HG03175 (cell line): Measurements from ENCODE around the gene ADAMTS8.

ENCODE experiments used
- ATAC-seq: cut with Tn5 transposase; IDR thresholded peaks from one replicate; pipeline ENCODE4 v1.9.1; 2021; ENCODE audit warnings: mild to moderate bottlenecking, moderate library complexity; ENCODE audit not compliant: unreplicated experiment

Gene ADAMTS8

DNA sequence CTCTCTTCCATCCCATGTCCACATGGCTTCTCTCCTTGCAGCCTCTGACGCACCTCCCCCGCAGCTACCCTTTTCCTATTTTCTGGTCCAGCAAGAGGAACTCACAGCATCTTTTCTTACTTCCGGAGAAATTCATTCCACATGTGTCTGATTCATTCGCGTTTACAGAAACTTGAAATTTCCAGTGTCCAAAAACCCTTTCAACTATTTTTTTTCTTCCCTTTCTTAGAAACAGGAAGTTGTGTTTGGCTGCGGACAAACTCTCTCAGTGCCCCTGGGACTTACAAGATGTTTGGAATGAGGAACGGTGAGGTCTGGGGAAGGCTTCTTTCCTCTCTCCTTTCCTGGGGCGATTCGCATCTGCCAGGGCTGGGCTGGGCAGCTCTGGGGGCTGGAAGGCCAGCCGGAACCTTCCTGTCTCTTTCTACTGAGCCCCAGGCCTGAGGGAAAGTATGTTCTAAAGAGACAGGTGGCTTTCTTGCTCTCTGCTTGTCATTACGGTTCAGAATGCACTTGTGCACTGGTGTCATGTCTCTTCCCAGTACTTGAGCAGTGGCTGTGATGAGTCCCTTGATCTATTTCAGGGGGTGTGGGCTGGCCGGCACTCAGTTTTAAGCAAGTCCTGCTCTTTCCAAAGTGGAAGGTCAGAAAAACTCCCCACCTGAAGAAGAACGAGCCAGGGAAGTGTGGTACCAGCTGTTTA, 27.5 kb downstream of the ADAMTS8 start:
- ATAC-seq: no peak

DNA sequence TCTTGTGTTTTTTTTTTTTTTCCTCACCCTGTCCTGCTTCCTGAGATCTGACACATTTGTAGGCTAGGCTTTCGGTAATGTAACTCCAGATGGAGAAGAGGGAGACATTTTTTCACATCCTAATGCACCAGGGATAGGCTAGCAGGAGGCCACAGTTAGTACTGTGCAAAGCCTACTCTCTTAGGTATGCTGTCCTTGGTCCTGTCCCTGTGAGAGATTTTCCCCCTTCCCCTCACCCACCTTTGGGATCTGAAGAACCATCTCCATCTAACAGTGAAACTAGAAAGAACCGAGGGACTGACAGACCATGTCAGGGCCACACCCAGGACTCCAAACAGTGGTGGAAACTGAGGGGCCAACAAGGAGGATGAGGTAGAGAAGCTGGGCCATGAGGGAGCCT, 29.2 kb downstream of the ADAMTS8 start:
- no peak for ATAC-seq

DNA sequence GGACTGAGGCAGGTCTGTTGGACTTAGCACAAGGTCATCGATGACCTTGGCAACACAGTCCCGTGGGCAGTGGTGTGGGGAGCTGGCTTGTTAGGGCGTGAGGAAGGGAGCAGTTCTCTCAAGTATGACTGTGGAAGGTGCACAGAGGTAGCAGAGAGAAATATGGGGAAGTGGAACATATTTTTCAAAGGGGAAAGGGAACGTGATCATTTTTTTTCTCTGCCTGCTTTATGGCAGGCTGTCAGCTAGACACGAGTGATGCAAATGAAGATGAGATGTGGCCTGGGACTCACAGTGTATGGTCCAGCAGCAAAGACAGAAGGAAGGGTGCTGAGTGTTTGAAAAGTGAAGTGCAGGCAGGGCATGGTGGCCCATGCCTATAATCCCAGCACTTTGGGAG, 30.6 kb downstream of the ADAMTS8 start:
- no peak for ATAC-seq

DNA sequence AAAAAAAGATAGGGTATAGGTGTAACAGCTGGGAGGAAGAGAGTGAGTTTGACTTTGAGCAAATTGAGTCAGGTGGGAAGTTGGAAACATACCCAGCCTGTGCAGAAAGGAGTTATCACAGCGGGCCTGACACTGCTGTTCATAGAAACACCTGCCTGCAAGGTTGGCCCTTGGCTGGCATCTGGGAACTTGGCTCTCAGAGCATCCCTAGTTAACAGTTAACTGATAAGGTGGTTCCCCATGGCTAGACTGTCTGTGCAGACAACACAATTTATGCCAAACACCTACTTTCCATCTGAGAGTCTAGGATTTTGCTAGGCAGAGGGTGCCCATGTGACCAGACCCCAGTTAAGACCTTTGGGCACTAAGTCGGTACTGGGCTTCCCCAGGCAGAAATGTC, 31.4 kb downstream of the ADAMTS8 start:
- no peak for ATAC-seq

DNA sequence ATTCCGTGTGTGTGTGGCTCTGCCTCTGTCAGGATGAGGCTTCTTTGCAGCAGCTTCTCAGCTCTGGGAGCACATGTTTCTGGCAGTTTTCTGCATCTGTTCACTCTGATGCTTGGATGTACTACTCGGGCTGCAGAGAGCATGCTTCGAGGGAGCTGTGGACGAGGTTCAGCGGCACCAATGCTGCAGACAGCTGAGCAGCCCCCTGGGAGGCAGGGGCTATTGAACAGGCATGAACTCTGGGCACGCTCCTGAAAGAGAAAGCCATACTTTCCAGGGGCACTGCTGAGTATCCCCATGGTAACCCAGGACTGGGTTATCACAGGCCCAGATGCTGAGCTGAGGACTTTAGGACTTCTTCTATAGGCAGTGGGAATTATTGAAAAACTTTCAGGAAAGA, 33.8 kb downstream of the ADAMTS8 start:
- no peak for ATAC-seq

DNA sequence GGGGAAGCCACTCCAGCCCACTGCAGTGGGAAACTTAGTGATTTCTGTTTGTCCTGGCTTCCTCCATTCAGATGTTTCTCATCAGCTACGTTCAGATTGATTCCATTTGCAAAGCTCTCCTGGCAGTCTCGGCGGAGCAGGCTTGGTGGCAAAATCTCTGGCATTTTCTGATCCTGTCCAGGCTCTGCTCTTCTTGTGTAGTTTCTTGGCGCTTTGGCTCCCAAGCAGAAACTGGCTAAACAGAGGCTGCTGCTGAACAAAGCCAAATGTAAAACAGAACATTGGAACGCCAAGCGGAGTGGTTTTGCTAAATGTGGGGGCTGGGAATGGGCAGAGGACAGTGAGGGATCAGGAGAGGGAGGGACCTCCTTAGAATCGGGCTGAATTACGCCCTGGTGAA, 36.7 kb downstream of the ADAMTS8 start:
- ATAC-seq: no peak

DNA sequence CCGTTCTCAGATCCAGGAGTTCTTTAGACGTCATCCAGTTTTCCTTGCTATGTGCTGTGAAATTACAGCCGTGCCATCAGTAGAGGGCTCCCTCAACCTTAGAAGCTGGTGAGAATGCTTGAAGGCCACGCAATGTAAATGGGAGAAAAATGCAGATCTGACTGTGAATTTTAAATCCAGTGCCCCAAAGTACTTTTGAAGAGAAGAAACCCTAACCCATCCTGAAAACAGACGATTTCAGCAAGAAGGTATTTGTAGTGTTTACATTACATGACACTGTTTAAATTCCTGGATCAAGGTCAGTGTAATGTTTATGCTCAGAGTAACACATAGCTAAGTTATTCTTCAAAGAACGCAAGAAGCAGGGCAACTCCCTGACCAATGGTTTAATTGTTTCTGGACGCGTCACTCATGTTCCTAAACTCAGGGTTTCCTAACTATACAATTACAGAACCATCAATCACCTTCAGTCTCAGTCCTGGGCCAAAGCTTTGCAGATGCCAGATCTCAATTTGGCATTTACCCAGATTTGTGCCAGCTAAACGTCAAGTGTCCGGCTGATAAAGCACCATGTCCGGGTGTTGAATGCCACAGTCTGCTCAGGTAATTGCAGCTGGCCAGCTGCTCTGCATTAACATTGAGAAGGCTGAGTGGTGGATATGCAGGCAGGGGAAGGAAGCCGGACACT, 38.2 kb downstream of the ADAMTS8 start:
- no peak for ATAC-seq

DNA sequence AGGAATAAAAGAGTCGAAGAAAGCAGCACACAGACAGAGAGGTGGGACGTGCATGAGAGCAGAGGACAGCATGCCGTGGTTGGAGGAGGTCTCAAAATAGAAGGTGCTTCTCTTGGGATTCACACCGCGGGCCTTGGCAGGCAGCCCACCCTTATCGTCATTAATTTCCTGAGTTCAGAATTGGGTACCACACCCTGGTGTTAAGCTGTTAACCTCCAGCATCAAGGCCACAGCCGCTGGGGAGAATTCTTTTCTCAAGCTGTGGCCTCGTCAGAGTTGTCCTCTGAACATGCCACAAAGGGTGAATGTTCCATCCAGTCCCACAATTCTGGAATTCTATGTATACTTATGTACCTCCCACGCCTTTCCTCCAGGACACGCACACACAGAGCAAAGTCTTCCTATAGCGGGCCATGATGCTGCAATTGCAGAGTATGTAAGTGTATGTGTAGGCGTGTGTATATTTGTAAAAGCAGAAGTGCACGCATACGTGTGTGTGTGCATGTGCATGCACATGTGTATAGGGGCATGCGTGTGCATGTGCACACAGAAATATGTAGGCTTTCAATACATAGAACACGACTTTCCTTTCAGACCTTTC, 39.0 kb downstream of the ADAMTS8 start:
- no peak for ATAC-seq

DNA sequence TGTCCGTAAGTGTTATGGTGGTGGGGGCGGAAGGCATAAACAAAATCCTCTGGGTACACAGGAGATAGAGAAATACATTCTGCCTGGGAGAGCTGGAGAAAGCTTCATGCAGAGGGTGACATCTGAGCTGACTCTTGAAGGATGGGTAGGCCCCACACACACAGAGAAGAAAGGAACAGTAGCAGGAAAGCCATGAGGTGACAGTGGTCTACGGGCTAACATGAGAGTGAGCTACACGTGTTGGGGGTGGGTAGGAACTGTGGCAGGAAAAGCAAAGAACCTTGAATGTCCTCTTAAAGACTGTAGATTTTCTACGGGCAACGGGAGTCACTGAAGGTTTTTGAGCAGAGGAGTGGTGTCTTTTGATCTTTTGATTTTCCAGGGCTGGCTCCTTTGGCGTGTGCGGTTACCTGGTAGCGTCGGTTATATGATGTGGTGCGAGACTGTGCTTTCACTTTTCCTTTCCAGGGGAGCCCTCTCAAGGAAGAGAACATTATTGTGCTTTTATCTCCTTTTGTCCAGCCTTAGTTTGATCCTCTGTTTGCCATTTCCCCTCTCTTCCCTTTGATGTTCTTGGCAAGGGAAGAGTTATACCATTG, 39.7 kb downstream of the ADAMTS8 start:
- ATAC-seq: no peak

DNA sequence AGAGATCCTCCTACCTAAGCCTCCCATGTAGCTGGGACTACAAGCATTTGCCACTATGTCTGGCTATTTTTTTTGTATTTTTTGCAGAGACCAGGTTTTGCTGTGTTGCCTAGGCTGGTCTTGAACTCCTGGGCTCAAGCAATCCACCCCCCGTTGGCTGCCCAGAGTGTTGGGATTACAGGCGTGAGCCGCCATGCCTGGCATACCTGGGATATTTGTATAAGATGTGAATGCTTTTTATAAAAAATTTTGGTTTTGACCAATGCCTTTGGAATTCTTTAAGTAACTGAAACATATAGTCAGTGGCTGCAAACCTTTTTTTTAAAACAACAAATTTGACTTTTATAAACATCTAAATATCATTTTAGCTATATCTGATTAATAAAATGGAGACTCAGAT, 42.4 kb downstream of the ADAMTS8 start:
- no peak for ATAC-seq

DNA sequence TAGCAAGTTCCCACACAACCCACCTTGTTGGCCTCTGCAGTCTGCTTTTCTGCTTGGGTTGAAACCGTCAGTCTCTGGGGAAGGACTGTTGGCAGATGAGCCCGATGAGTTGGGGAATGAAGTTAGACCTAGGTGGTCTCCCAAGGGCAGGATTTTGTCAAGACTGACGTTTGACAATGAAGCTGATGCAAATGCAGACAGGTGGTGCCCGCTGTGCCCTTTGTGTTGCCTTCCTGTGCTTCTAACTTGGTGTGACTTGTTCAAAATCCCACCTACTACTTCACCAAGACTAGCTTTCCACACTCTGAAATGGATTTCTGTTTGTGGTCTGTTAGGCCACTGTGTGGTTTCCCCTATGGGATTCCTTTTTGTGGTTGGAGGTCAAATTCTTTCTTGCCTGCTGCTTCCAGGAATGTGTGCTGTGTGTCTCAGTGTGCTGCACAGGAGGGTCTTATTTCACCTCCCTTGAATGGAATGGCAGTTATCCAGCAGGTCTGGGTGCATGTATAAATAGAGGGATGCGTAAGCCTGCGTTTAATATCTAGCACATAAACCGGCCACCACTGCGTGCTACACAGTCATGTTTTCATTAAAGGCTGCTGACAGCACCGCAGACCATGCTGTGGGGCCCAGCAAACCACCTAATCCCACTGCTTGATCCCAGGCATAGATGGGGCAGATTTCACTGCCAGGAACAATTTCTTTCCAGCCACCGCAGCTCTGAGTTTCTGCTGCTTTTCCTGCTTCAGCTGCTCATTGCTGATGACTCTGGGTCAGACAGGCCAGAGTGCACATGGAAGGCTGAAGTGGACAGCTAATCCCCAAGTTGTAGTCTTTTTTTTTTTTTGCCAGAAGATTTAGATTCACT, 44.8 kb downstream of the ADAMTS8 start:
- ATAC-seq: no peak

DNA sequence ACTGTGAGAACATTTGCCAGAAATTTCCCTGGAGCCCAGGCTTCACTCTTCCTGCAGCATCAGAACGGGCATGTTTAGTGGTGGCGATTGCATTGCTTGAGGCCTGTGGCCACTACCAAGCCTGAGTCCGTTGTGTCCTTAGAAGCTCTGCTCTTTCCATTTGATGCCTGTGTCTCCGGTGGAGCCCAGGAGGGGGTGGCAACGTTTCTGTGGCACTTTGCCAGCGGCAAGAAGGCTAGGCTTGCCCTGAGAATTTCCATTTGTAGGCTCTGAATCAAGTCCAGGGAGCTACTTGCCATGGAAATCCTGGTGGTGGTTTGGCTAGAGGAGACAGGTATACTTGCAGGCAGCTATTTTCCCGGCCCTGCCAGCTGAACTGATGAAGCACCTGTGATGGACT, 47.1 kb downstream of the ADAMTS8 start:
- no peak for ATAC-seq

DNA sequence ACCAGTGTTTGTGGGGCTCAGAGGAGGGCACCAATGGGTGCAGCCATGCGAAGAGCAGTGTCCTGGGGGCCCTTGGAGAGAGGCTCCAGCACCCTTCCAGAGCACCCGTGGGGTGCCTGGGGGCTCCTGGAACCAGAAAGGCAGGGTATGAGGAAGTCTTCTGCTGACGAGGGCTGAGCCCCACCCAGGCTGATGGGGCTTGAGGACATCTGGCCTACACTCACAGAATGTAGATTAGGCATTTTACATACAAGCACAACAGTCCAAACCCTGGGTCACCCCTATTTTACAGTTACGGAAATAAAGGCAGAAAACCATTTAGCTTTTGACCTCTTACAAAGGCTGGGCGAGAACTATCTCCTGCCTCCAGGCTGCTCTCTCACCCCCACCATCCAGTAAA, 47.6 kb downstream of the ADAMTS8 start:
- no peak for ATAC-seq

DNA sequence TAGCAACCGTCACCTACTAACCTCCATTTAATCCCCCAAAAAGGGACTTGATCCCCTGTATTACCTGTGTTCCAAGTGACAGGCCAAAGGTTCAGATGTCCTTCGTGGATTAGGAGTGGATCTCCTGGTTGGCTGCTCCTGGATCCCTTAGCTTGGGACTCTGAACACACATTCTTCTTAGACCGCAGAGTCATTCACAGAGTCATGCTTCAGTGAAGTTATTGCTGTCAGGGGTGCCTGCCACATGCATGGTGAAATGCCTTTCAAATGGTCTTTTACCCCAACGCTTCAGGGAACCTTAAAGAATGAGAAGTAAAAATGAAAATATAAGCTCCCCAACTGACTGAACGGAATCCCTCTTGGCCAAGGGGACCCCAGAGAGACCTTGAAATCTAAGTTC, 49.1 kb downstream of the ADAMTS8 start:
- no peak for ATAC-seq

DNA sequence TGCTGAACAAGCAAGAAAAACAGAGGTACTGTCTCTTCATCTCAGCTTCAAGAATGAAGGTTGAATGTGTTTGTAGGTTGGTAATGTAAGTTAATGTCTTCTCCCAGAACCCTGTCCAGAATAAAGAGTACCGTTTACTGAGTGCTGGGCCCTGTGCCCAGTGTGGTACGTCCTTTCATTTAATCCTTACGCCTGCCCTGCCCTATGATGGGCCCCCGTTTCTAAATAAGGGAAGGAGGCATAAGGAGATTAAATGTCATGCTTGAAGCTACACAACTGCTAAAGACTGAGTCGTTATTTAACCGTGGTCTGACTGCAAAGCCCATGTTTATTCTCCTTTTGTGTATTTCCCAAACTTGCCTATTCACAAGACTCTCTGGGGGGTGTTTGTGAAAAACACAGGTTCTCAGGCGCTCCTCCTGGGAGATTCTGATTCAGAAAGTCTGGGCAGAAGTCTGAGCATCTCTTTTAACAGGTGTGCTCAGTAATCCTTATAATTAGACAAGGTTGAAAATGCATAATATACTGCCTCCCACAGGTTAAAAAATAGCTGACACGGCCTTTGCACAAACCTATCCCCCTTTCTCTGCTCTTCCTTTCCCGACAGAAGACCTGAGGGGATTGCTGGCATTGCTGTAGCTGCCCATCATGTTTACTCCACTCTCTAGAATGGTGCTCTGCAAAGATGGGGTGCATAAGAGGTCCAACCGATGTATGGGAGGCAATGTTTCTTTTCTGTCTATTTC, 57.4 kb downstream of the ADAMTS8 start:
- no peak for ATAC-seq

DNA sequence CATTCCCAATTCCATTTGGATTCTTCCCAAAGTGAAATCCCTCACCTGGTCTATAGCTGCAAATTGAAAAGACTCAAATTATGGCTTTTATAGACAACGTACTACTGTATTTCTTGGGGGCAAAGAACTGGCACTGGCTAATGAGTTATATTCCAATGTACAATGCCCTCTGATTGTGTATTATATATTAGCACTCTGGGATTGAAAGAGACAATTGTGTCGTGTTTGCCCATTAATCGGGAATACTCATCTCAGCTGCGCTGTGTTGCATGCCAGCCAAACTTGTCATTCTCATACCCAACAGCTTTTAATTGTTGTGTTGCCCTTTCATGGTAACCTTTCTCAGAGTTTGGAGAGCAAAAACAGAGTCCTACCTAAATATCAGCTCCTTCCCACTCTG, 58.7 kb downstream of the ADAMTS8 start:
- no peak for ATAC-seq

DNA sequence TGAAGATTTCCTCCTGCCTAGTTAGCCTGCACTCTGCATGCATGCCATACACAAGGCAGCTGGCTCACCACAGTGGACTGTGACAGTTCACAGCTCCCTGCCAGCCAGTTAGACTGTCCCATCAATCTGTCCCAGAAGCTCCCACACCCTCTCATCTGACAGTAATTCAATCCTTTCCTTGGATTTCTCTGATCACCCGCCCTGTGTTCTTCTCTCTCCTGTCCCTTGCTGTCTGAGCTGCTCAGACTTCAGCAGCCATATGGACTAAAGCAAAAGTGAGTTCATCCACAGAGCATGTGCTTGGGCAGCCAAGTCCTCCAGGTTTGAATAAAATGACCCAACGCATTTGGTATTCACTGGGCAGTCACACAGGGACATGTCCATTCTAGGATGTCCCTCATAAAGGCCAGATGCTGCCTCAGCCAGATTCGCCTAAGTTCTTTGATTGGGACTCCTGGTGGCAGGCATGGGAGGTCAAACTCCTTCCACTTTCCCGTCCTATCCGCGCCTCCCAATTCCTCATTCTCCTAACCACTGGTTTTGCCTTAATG, 59.2 kb downstream of the ADAMTS8 start:
- ATAC-seq: no peak

DNA sequence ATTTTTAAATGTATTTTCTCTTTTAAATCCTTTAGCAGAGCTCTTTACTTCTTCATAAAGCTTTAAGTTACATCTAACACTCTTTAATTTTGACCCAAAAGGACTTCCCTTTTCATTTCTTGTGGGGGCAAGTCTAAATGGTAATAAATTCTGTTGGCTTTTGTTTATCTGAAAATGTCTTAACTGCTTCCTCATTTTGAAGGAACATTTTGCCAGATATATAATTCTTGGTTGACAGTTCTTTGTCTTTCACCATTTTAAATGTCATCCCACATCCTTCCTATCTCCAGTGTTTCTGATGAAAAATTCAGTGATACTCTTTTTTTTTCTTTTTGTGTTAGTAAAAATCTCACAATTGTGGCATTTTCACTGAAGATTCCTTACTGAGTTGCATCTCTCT, 69.0 kb downstream of the ADAMTS8 start:
- ATAC-seq: no peak

DNA sequence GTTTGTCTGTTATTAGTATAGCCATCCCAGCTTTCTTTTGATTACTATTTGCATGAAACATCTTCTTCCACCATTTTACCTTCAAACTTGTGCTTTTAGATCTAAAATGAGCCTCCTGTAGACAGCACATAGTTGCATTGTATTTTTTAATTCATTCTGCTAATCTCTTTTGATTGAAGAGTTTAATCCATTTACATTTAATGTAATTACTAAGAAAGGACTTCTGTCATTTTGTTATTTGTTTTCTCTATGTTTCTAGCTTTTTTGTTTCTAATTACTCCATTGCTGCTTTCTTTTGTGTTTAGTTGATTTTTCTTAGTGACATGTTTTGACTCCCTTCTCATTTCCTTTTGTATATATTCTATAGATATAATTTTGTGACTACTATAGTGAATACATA, 70.0 kb downstream of the ADAMTS8 start:
- ATAC-seq: no peak
